Measurements from ENCODE around the gene LRP1B. TPM values are rescaled to one million over a fixed set of nuclear protein-coding genes. Genes with fewer than 3 reads are reported as not detected.
"Not testable (repeated sequence)": the region's sequence is repeated elsewhere in the genome, so short reads cannot be mapped to it uniquely, and the experiment has no call there.

The LRP1B gene
- total and polyA plus RNA-seq, 8 donors: 0.03 to 1.6 (median 0.84) TPM

DNA sequence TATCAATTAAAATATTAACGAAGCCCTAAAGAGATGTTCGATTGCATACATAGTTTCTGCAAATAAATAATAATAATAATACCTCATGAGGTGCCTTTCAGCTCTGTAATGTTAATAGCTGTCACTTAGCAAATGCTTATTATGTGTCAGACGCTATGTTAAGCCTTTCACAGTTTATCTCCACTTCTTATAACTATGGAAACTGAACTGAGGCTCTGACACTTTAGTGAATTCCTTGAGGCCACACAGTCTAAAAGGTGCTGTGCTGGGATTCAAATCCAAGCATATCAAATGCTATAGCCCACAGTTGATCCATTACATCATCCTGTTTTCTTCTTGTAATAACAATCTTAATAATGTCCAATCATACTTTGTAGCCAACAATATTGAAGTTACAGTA, 1779.1 kb downstream of the LRP1B start:
- DNase-seq: peak in 1 of 4 donors; percentile 3
- no peaks in the 10 kb centered on the region for H3K27me3 ChIP-seq
- no peak overlapping the region for H3K4me3 ChIP-seq
- no peaks in the 10 kb centered on the region for H3K36me3 ChIP-seq
- H3K9me3 ChIP-seq: no peaks in the 10 kb centered on the region
- no peak for ATAC-seq
- no peaks in the 10 kb centered on the region for H3K4me1 ChIP-seq
- no peak for TF ChIP-seq CTCF (IDR thresholded peaks at IDR 0.05)
- no peak overlapping the region for H3K27ac ChIP-seq
- intact Hi-C loops (cut with DNase I): no loop called here

DNA sequence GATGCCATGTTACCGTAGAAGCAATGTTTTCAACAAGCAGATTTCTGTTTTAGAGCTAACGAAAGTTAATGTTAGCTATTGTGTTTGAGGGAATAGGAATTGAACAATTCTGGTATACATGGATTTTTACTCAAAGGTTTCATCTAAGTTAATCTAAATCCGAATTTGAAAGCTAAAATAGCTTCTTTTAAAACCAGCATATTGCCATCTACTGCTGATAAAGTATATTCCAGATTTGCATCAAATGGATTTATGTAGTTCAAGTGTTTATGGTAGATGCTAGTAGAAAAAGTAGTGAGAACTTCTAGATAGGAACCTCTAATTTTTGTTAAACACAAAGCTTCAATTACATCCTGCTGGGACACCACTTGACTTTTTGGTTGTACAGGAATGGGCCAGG, 1781.1 kb downstream of the LRP1B start:
- H3K4me1 ChIP-seq: no peaks in the 10 kb centered on the region
- DNase-seq (no peak), ATAC-seq (no peak)
- intact Hi-C loops (cut with DNase I): no loop called here
- no peaks in the 10 kb centered on the region for H3K9me3 ChIP-seq
- no peak overlapping the region for H3K4me3 ChIP-seq
- no peaks in the 10 kb centered on the region for H3K27me3 ChIP-seq
- TF ChIP-seq CTCF (IDR thresholded peaks at IDR 0.05): no peak
- H3K36me3 ChIP-seq: no peaks in the 10 kb centered on the region
- H3K27ac ChIP-seq: no peak overlapping the region

DNA sequence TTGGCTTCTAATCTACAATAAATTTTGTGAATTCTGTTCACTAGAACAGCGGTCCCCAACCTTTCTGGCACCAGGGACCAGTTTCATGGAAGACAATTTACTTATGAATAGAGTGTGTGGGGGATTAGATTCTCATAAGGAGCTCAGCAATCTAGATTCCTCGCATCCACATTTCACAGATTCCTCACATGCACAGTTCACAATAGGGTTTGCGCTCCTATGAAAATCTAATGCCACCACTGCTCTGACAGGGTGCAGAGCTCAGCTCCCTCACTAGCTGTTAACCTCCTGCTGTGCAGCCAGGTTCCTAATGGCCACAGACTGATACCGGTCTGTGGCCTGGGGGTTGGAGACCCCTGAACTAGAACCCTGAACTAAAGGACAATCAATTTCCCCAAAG, 1782.0 kb downstream of the LRP1B start:
- ATAC-seq (no peak), DNase-seq (no peak)
- Histone ChIP-seq H3K9me3 (no peaks in the 10 kb centered on the region), H3K27ac (no peak overlapping the region), H3K4me1 (no peaks in the 10 kb centered on the region), H3K36me3 (no peaks in the 10 kb centered on the region), H3K4me3 (no peak overlapping the region), H3K27me3 (no peaks in the 10 kb centered on the region)
- TF ChIP-seq CTCF (IDR thresholded peaks at IDR 0.05): no peak
- intact Hi-C loops (cut with DNase I): no loop called here

DNA sequence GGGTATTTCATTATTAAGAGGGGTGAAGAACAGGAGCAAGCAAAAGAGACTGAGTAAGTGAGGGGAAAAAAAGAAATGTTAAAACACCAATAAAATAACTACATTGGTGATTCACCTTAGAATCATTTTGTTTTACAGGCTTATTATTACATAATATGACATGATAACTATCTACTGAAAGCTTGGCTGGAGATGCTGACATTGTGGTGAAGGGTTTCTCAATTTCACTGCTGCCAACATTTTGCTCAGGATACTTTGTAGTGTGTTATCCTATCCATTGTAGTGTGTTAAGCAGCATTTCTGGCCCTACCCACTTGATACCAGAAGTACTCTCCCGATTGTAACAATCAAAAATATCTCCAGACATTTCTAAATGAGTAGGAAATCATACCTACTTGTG, 1786.0 kb downstream of the LRP1B start:
- Histone ChIP-seq H3K27me3 (no peaks in the 10 kb centered on the region), H3K4me3 (no peak overlapping the region), H3K36me3 (no peaks in the 10 kb centered on the region), H3K27ac (no peak overlapping the region), H3K9me3 (no peaks in the 10 kb centered on the region), H3K4me1 (no peaks in the 10 kb centered on the region)
- DNase-seq: no peak
- no peak for ATAC-seq
- no peak for TF ChIP-seq CTCF (IDR thresholded peaks at IDR 0.05)
- intact Hi-C loops (cut with DNase I): no loop called here

DNA sequence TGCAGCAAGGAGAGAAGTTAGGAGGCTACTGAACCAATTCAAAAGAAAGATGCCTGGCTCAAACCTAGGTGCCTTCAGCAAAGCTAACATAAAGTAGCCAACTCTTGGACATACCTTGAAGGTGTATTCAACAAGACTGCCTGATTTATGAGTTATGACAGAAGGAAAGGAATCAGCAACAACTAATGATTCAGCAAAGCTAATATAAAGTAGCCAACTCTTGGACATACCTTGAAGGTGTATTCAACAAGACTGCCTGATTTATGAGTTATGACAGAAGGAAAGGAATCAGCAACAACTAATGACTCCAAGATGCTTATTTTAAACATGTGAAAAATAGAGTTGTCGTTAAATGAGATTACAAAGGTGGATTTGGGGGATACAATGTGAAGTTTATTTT, 1786.5 kb downstream of the LRP1B start:
- H3K27me3 ChIP-seq; H3K4me3 ChIP-seq; DNase-seq; H3K36me3 ChIP-seq; H3K27ac ChIP-seq; H3K4me1 ChIP-seq; ATAC-seq; H3K9me3 ChIP-seq; intact Hi-C loops (cut with DNase I): not testable (repeated sequence)

DNA sequence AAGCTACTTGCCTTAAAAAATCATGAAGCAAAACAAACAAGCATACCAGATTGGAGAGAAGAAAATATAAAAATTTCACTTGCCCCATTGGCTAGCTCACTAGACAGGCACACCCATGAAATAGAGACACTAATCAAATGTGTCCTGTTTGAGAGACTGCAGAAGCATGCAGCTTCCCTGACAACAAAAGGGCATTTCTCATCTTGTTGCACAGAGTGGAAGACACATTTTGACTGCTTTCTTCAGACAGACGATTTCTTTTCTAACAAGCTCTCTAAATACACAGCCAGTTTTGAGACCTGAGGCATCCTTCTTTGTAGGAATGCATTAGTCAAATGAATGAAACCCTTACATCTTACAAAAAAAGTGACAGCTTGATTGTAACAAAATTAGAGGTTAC, 1792.0 kb downstream of the LRP1B start:
- TF ChIP-seq CTCF (IDR thresholded peaks at IDR 0.05): no peak
- no peaks in the 10 kb centered on the region for H3K4me1 ChIP-seq
- intact Hi-C loops (cut with DNase I): no loop called here
- H3K36me3 ChIP-seq: no peaks in the 10 kb centered on the region
- H3K4me3 ChIP-seq: no peak overlapping the region
- ATAC-seq (no peak), DNase-seq (no peak)
- H3K27ac ChIP-seq: no peak overlapping the region
- H3K9me3 ChIP-seq: no peaks in the 10 kb centered on the region
- no peaks in the 10 kb centered on the region for H3K27me3 ChIP-seq

Measured in left lung (tissue), 10 donors.